Effector memory CD4-positive, alpha-beta T cell (primary cell): ENCODE measurements around the gene FRAT2.

Experiments used
- DNase-seq, 3 donors: peaks; one replicate each; pipeline ENCODE4 v3.0.0-alpha.2; 2020
- H3K27ac ChIP-seq: 2 replicates; pipeline ENCODE4 v1.7.0; 2013; ENCODE audit warnings: mild to moderate bottlenecking, low read length, moderate library complexity; ENCODE audit not compliant: insufficient read depth, poor library complexity, severe bottlenecking
- H3K27me3 ChIP-seq: replicated peaks from 2 replicates; pipeline ENCODE4 v1.7.0; 2013; ENCODE audit warnings: mild to moderate bottlenecking, low read length; ENCODE audit not compliant: insufficient read depth, control insufficient read depth, poor library complexity, severe bottlenecking
- H3K36me3 ChIP-seq: 2 replicates; pipeline ENCODE4 v1.7.0; 2013; ENCODE audit warnings: mild to moderate bottlenecking, low read length, moderate library complexity; ENCODE audit not compliant: control insufficient read depth, insufficient read depth
- H3K4me1 ChIP-seq: 2 replicates; pipeline ENCODE4 v1.7.0; 2013; ENCODE audit warnings: low read length, mild to moderate bottlenecking; ENCODE audit not compliant: control insufficient read depth, insufficient read depth, poor library complexity, severe bottlenecking
- H3K4me3 ChIP-seq: 2 replicates; pipeline ENCODE4 v1.7.0; 2013; ENCODE audit warnings: low read length, low read depth, mild to moderate bottlenecking; ENCODE audit not compliant: insufficient read depth, poor library complexity, severe bottlenecking
- H3K9me3 ChIP-seq: 2 replicates; pipeline ENCODE4 v1.7.0; 2013; ENCODE audit warnings: mild to moderate bottlenecking, low read length, moderate library complexity; ENCODE audit not compliant: control insufficient read depth

Gene FRAT2

DNA sequence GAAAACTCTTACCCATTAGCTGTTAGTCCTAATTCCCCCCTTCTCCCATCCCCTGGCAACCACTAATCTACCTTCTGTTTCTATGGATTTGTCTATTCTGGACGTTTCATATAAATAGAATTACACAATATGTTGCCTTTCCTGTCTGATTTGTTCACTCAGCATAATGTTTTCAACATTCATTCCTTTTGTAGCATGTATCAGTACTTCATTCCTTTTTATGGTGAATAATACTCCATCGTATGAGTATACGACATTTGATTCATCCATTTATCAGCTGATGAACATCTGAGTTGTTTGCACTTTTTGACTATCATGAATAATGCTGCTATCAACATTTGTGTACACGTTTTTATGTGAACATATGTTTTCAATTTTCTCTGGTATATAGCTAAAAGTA, 19.9 kb downstream of the FRAT2 start:
- Histone ChIP-seq H3K27ac (no peak overlapping the region), H3K27me3 (no peaks in the 10 kb centered on the region)

DNA sequence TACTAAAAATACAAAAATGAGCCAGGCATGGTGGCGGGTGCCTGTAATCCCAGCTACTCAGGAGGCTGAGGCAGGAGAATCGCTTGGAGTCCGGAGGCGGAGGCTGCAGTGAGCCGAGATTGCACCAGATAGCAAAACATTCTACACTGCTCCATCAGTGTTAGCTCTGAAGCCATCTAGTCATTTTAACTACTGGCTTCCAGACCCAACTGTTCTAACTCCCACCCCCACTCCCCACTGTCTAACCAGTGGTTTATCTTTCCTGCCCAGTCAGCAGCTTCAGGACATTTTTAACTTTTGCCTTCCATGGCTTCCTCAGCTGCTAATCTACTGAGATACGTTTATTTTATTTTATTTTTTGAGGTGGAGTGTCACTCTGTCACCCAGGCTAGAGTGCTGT, 21.6 kb downstream of the FRAT2 start:
- H3K4me1 ChIP-seq, result no peaks in the 10 kb centered on the region
- H3K27ac ChIP-seq, result no peak overlapping the region
- no peak for DNase-seq

More for the DNA sequence above, 19.9 kb downstream of the FRAT2 start:
- H3K4me1 ChIP-seq, result no peaks in the 10 kb centered on the region
- no peaks in the 10 kb centered on the region for H3K9me3 ChIP-seq
- no peak overlapping the region for H3K4me3 ChIP-seq
- H3K36me3 ChIP-seq, result no peaks in the 10 kb centered on the region
- DNase-seq, result no peak

DNA sequence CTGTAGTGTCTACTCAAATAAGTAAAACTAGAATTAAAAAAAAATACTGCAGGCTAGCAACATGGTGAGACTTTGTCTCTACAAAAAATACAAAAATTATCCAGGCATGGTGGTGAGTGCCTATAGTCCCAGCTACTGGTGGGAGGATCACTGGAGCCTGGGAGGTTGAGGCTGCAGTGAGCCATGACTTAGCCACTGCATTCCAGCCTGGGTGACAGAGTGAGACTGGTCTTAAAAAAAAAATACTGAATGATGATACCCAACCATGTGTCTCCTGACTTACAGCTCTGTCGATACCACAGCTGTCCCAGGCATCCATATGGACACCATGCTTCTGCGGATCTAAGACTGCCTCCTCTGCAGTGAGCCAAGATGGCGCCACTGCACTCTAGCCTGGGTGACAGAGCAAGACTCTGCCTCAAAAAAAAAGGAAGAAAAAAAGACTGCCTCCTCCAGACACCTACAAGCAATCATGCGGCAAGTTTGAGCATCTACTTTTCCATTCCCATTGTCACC, 23.4 kb downstream of the FRAT2 start:
- DNase-seq, result no peak
- Histone ChIP-seq H3K4me1 (no peaks in the 10 kb centered on the region), H3K27ac (no peak overlapping the region), H3K9me3 (no peaks in the 10 kb centered on the region), H3K27me3 (no peaks in the 10 kb centered on the region), H3K36me3 (no peaks in the 10 kb centered on the region), H3K4me3 (no peak overlapping the region)

More for the DNA sequence above, 21.6 kb downstream of the FRAT2 start:
- H3K9me3 ChIP-seq, result no peaks in the 10 kb centered on the region
- no peaks in the 10 kb centered on the region for H3K27me3 ChIP-seq
- H3K36me3 ChIP-seq, result no peaks in the 10 kb centered on the region
- no peak overlapping the region for H3K4me3 ChIP-seq

DNA sequence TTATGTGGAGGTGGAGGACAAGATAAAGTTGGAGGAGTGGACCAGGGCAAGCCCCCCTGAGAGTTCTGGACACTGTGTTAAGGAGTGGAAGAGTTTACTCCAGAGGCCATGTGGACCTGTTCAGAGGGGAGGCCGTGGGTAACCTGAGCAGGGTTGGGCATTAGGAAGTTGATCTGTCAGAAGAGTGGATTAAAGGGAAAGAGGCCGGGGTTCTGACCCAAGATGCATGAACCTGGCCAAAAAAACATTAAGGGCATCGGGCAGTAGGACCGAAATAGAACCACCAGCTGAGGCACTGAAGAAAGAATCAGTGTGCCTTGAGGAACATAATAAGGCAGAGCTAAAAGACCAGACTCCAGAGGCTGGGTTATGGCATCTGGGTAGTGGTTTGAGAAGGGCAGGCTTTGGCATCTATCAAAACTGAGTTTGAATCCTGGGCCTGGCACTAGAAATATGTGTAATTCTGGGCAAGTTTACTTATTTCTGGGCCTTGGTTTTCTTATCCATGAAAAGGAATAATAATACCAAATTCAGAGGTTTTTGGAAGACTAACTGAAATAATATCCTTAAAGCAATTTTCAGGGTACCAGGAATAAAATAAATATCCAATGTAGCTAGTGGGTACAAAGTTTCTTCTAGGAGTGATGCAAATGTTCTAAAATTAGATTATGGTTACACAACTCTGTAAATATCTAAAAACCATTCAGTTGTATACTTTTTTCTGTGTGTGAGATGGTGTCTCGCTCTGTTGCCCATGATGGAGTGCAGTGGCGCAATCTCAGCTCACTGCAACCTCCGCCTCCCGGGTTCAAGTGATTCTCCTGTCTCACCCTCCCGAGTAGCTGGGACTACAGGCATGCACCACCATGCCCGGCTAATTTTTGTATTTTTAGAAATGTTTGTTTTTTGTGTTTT, 26.4 kb downstream of the FRAT2 start:
- H3K4me1 ChIP-seq, result no peaks in the 10 kb centered on the region
- no peaks in the 10 kb centered on the region for H3K36me3 ChIP-seq
- no peak overlapping the region for H3K27ac ChIP-seq
- no peak overlapping the region for H3K4me3 ChIP-seq
- no peak for DNase-seq
- H3K9me3 ChIP-seq, result no peaks in the 10 kb centered on the region
- H3K27me3 ChIP-seq, result no peaks in the 10 kb centered on the region

DNA sequence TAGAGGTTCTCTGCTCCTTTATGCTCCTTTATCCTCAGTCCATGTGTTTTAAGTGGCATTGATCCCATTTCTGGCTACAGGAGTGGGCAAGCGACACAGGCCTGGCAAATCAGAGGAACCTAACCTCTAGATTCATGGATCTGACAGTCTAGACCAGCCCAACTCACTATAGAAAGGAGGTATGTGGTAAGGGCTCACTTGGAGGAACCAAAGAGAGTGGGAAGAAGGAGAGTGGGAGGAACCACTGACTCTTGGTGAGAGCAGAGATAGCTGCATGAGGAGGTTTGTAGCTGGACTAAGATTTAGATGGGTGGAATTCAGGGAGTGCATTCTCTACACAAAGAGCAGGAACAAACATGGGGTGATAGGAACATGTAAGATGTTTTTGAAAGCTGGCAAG, 27.1 kb downstream of the FRAT2 start:
- H3K9me3 ChIP-seq, result no peaks in the 10 kb centered on the region
- no peak overlapping the region for H3K27ac ChIP-seq
- no peaks in the 10 kb centered on the region for H3K27me3 ChIP-seq
- H3K4me3 ChIP-seq, result no peak overlapping the region
- H3K36me3 ChIP-seq, result no peaks in the 10 kb centered on the region
- DNase-seq, result no peak
- no peaks in the 10 kb centered on the region for H3K4me1 ChIP-seq

- no peak overlapping the region for H3K4me3 ChIP-seq
Measured at GRCh38 chr10:97302088-97302791, 32.3 kb downstream of the FRAT2 start.

DNA sequence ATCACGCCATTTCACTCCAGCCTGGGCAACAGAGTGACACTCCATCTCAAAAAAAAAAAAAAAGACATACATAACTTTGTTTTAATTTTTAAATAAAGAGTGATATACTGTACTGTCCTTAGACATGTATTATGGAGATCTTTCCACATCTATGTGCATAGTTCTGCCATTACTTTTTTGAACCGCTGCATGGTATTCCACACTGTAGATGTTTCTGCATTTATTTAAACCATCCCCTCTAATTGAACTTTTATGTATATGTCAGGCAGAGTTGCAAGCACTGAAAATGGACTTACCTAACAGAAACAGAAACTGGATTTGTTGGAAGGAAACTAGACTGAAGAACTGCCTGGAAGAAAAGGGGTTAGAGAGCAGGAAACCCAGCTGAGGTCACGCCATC, 33.5 kb downstream of the FRAT2 start:
- Histone ChIP-seq H3K4me1 (no peaks in the 10 kb centered on the region), H3K27ac (no peak overlapping the region), H3K27me3 (no peaks in the 10 kb centered on the region), H3K9me3 (no peaks in the 10 kb centered on the region), H3K36me3 (no peaks in the 10 kb centered on the region), H3K4me3 (no peak overlapping the region)
- DNase-seq, result no peak

More at GRCh38 chr10:97302088-97302791, 32.3 kb downstream of the FRAT2 start:
- DNase-seq, result no peak
- no peaks in the 10 kb centered on the region for H3K36me3 ChIP-seq
- no peaks in the 10 kb centered on the region for H3K27me3 ChIP-seq
- H3K4me1 ChIP-seq, result no peaks in the 10 kb centered on the region
- H3K9me3 ChIP-seq, result no peaks in the 10 kb centered on the region
- H3K27ac ChIP-seq, result no peak overlapping the region

GRCh38 chr10:97298223-97298571, 36.3 kb downstream of the FRAT2 start:
- Histone ChIP-seq H3K4me3 (no peak overlapping the region), H3K36me3 (no peaks in the 10 kb centered on the region), H3K4me1 (no peaks in the 10 kb centered on the region), H3K27ac (no peak overlapping the region), H3K9me3 (no peaks in the 10 kb centered on the region), H3K27me3 (no peaks in the 10 kb centered on the region)
- no peak for DNase-seq

DNA sequence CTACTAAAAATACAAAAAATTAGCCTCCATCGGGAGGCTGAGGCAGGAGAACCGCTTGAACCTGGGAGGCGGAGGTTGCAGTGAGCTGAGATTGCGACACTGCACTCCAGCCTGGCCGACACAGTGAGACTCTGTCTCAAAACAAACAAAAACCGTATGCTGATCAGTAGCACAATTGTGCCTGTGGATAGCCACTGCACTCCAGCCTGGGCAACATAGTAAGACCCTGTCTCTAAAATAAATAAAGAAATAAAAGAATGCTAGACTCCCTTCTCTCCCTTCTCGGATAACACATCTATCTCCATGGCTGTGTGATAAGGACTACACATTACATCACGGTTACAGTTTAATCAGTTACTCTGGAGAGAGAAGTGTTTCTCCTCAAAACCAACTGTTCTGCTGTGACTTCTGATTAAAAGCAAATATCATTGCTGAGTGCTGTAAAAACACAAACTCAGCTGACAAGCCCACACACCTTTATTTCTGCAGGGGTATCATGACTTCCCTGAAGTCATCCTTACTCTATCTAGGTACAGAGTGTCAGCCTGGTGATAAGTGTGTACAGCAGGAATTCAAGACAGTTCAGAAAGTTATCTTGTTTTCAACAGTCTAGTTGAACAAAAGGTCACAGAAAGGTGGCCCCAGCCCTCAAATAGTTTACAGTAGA, 36.8 kb downstream of the FRAT2 start:
- H3K4me1 ChIP-seq, result no peaks in the 10 kb centered on the region
- H3K27me3 ChIP-seq, result no peaks in the 10 kb centered on the region
- no peaks in the 10 kb centered on the region for H3K9me3 ChIP-seq
- H3K36me3 ChIP-seq, result no peaks in the 10 kb centered on the region
- H3K27ac ChIP-seq, result no peak overlapping the region
- no peak for DNase-seq
- no peak overlapping the region for H3K4me3 ChIP-seq

DNA sequence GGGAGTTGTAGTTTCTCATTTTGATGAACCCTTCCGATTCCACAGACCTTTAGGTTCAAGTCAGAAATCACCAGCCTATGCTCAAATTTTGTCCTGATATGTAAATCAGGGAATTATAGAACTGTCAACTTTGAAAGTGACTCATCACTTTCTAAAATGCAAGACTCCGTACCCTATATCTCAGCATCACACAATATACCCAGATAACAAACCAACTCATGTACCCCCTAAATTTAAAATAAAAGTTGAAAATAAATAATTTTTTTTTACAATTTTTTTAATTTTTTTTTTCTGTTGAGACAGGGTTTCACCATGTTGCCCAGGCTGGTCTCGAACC, 41.7 kb downstream of the FRAT2 start:
- H3K4me1 ChIP-seq, result no peaks in the 10 kb centered on the region
- H3K27me3 ChIP-seq, result no peaks in the 10 kb centered on the region
- H3K4me3 ChIP-seq, result no peak overlapping the region
- H3K36me3 ChIP-seq, result no peaks in the 10 kb centered on the region
- no peaks in the 10 kb centered on the region for H3K9me3 ChIP-seq
- no peak overlapping the region for H3K27ac ChIP-seq
- no peak for DNase-seq
